Ascending aorta (tissue), 2 donors: Measurements from ENCODE around the gene MT1M. TPM values are rescaled to one million over a fixed set of nuclear protein-coding genes. Genes with fewer than 3 reads are reported as not detected.
"Not testable (repeated sequence)": the region's sequence is repeated elsewhere in the genome, so short reads cannot be mapped to it uniquely, and the experiment has no call there.

Experiments used
- DNase-seq, 2 donors: peaks; one replicate each; pipeline ENCODE4 v3.0.0-alpha.2; 2019; ENCODE audit warnings: low spot score in 2 of 2
- H3K27ac ChIP-seq, 2 donors: fragments of 200-600 bp; sonication (generic); one replicate each; pipeline ENCODE4 v1.5.1; 2016 to 2017; ENCODE audit warnings: mild to moderate bottlenecking in 1 of 2
- H3K27me3 ChIP-seq: fragments of 200-600 bp; sonication (generic); one replicate; pipeline ENCODE4 v1.5.1; 2017
- H3K36me3 ChIP-seq, 2 donors: fragments of 200-600 bp; sonication (generic); one replicate each; pipeline ENCODE4 v1.5.1; 2016
- H3K4me1 ChIP-seq, 2 donors: fragments of 200-600 bp; sonication (generic); one replicate each; pipeline ENCODE4 v1.5.1; 2016 to 2017; ENCODE audit warnings: mild to moderate bottlenecking in 1 of 2
- H3K4me3 ChIP-seq, 2 donors: fragments of 200-600 bp; sonication (generic); one replicate each; pipeline ENCODE4 v1.5.1; 2016 to 2017; ENCODE audit warnings: mild to moderate bottlenecking in 1 of 2
- H3K9me3 ChIP-seq, 2 donors: fragments of 200-600 bp; sonication (generic); one replicate each; pipeline ENCODE4 v1.5.1; 2016
- CTCF ChIP-seq, 3 experiments: fragments of 200-600 bp in 2 of 3; fragments of 450-650 bp in 1 of 3; sonication (generic) in 2 of 3; IDR thresholded peaks; one replicate each; pipeline ENCODE4 v1.5.1; 2016 to 2019; ENCODE audit warnings: antibody characterized with exemption in 3 of 3, mild to moderate bottlenecking in 1 of 3, moderate library complexity in 1 of 3
- intact Hi-C: fragments of 100-400 bp; cut with DNase I; formaldehyde crosslinking; loops from one replicate; pipeline ENCODE4 v1.15.1; 2023
- total RNA-seq: library from RNA; depleted of rRNA; stranded (reverse); fragments of >200 nt; gene quantifications from one replicate; pipeline ENCODE4 v1.1.0, GENCODE V29; 2016

Gene MT1M
- total RNA-seq, 1 donor from 2014 or later: 105 TPM

- Histone ChIP-seq H3K27ac (no peak overlapping the region), H3K36me3 (no peaks in the 10 kb centered on the region), H3K4me3 (no peak overlapping the region), H3K9me3 (no peaks in the 10 kb centered on the region), H3K4me1 (peaks cover 4 to 7% of the 10 kb centered on the region in 2 donors), H3K27me3 (no peaks in the 10 kb centered on the region)
- DNase-seq: no peak
- TF ChIP-seq CTCF (IDR thresholded peaks at IDR 0.05): no peak
- intact Hi-C loops: no loop called here
Measured at GRCh38 chr16:56620339-56620897, 12.0 kb upstream of the MT1M start.

GRCh38 chr16:56621665-56622445 lies 10.6 kb upstream of the MT1M start:
- H3K9me3 ChIP-seq, H3K36me3 ChIP-seq, intact Hi-C loops, H3K27me3 ChIP-seq, H3K4me1 ChIP-seq, DNase-seq, H3K27ac ChIP-seq, H3K4me3 ChIP-seq: not testable (repeated sequence)

GRCh38 chr16:56623184-56623583 lies 9.3 kb upstream of the MT1M start:
- H3K36me3 ChIP-seq, intact Hi-C loops, DNase-seq, H3K27ac ChIP-seq, H3K27me3 ChIP-seq, H3K9me3 ChIP-seq, H3K4me1 ChIP-seq, H3K4me3 ChIP-seq: not testable (repeated sequence)

- DNase-seq: no peak
- Histone ChIP-seq H3K4me3 (no peak overlapping the region), H3K36me3 (no peaks in the 10 kb centered on the region), H3K4me1 (peaks cover 3 to 4% of the 10 kb centered on the region in 2 donors), H3K27ac (no peak overlapping the region), H3K27me3 (no peaks in the 10 kb centered on the region), H3K9me3 (no peaks in the 10 kb centered on the region)
- intact Hi-C loops: no loop called here
- no peak for TF ChIP-seq CTCF (IDR thresholded peaks at IDR 0.05)
Measured at GRCh38 chr16:56623637-56624036, 8.8 kb upstream of the MT1M start.

GRCh38 chr16:56625140-56625942 lies 7.1 kb upstream of the MT1M start, which contains the start of gene MT1E:
TSS of gene MT1E (plus strand) at chr16:56625781. CDS start at chr16:56625852, 71 bp downstream.
- TF ChIP-seq CTCF (IDR thresholded peaks at IDR 0.05): no peak
- intact Hi-C loops: loop anchor here (1.0 to 5.0 kb wide), 3 partner anchors 17 to 677 kb away; partner anchors contain the start of genes GNAO1 and MT2A
- Histone ChIP-seq H3K4me3 (peak within 1 kb of the TSS; percentile 71 to 82), H3K27ac (peak within 1 kb of the TSS; percentile 96), H3K4me1 (peaks cover 3 to 4% of the 10 kb centered on the region in 2 donors), H3K27me3 (no peaks in the 10 kb centered on the region), H3K9me3 (no peaks in the 10 kb centered on the region), H3K36me3 (no peaks in the 10 kb centered on the region)
- peak in 1 of 2 donors; percentile 93 for DNase-seq

- peak; percentile 80 to 94 for DNase-seq
- Histone ChIP-seq H3K36me3 (no peaks in the 10 kb centered on the region), H3K27me3 (no peaks in the 10 kb centered on the region), H3K9me3 (no peaks in the 10 kb centered on the region), H3K4me1 (peaks cover 3 to 4% of the 10 kb centered on the region in 2 donors), H3K4me3 (peak overlapping the region; percentile 71 to 82), H3K27ac (peak overlapping the region; percentile 96)
- TF ChIP-seq CTCF (IDR thresholded peaks at IDR 0.05): no peak
- intact Hi-C loops: loop anchor here (1.0 to 5.0 kb wide), 3 partner anchors 18 to 676 kb away; partner anchors contain the start of genes GNAO1 and MT2A
Measured at GRCh38 chr16:56625943-56626654, 6.4 kb upstream of the MT1M start.
